HG02571 (cell line): ENCODE data around the gene PTPN5.
"Not testable (repeated sequence)": the region's sequence is repeated elsewhere in the genome, so short reads cannot be mapped to it uniquely, and the experiment has no call there.

Experiments used
- ATAC-seq: cut with Tn5 transposase; IDR thresholded peaks from one replicate; pipeline ENCODE4 v1.9.1; 2021; ENCODE audit warnings: mild to moderate bottlenecking, moderate library complexity; ENCODE audit not compliant: unreplicated experiment

Gene PTPN5

GRCh38 chr11:18692941-18693760, 98.4 kb downstream of the PTPN5 start:
- ATAC-seq, result no peak

GRCh38 chr11:18691467-18692140, 100.0 kb downstream of the PTPN5 start:
- not testable (repeated sequence) for ATAC-seq

GRCh38 chr11:18684267-18684666, 107.3 kb downstream of the PTPN5 start:
- ATAC-seq, result no peak

GRCh38 chr11:18682466-18682865, 109.1 kb downstream of the PTPN5 start:
- no peak for ATAC-seq

GRCh38 chr11:18681949-18682348, 109.6 kb downstream of the PTPN5 start:
- not testable (repeated sequence) for ATAC-seq
